NCI-H226 (cell line): ENCODE measurements around the gene CCDC182.

Experiments
- DNase-seq: peaks from one replicate; pipeline ENCODE4 v3.0.0-alpha.2; 2015

Gene CCDC182

GRCh38 chr17:57726213-57726790 is 18.8 kb downstream of the CCDC182 start:
- no peak for DNase-seq

GRCh38 chr17:57724729-57725125 is 20.4 kb downstream of the CCDC182 start:
- DNase-seq, result no peak

GRCh38 chr17:57724026-57724728 is 20.9 kb downstream of the CCDC182 start:
- no peak for DNase-seq

GRCh38 chr17:57723427-57724025 is 21.6 kb downstream of the CCDC182 start:
- no peak for DNase-seq

GRCh38 chr17:57722704-57723043 is 22.4 kb downstream of the CCDC182 start:
- DNase-seq, result no peak

- DNase-seq, result no peak
Measured at GRCh38 chr17:57721967-57722703, 23.0 kb downstream of the CCDC182 start.

- no peak for DNase-seq
Measured at GRCh38 chr17:57720386-57721035, 24.6 kb downstream of the CCDC182 start.

- DNase-seq, result no peak
Measured at GRCh38 chr17:57718878-57719277, 26.2 kb downstream of the CCDC182 start.

GRCh38 chr17:57715981-57716380 is 29.1 kb downstream of the CCDC182 start:
- DNase-seq, result no peak

GRCh38 chr17:57714665-57715180 is 30.4 kb downstream of the CCDC182 start:
- no peak for DNase-seq

- no peak for DNase-seq
Measured at GRCh38 chr17:57713140-57713539, 32.0 kb downstream of the CCDC182 start.

GRCh38 chr17:57708410-57708809 is 36.7 kb downstream of the CCDC182 start:
- DNase-seq, result no peak

- DNase-seq, result no peak
Measured at GRCh38 chr17:57707892-57708291, 37.2 kb downstream of the CCDC182 start.

- no peak for DNase-seq
Measured at GRCh38 chr17:57706761-57707160, 38.3 kb downstream of the CCDC182 start.

GRCh38 chr17:57705921-57706695 is 39.0 kb downstream of the CCDC182 start:
- no peak for DNase-seq

- DNase-seq, result no peak
Measured at GRCh38 chr17:57704448-57704847, 40.7 kb downstream of the CCDC182 start.

GRCh38 chr17:57703273-57703672 is 41.8 kb downstream of the CCDC182 start:
- no peak for DNase-seq

GRCh38 chr17:57701124-57701523 is 44.0 kb downstream of the CCDC182 start:
- no peak for DNase-seq

- no peak for DNase-seq
Measured at GRCh38 chr17:57699751-57700219, 45.3 kb downstream of the CCDC182 start.

- DNase-seq, result no peak
Measured at GRCh38 chr17:57697891-57698711, 47.0 kb downstream of the CCDC182 start.

- no peak for DNase-seq
Measured at GRCh38 chr17:57697197-57697596, 47.9 kb downstream of the CCDC182 start.
